Chondrocyte (in vitro differentiated cells): ENCODE measurements around the gene PPP2R2C. TPM values are rescaled to one million over a fixed set of nuclear protein-coding genes. Genes with fewer than 3 reads are reported as not detected.

Experiments used
- DNase-seq: peaks from one replicate; pipeline ENCODE4 v3.0.0; 2021; ENCODE audit warnings: mixed read lengths, low spot score
- H3K27ac Mint-ChIP-seq: one replicate; pipeline ENCODE4 v1.8.0; 2021; ENCODE audit warnings: mild to moderate bottlenecking, moderate library complexity, mixed read lengths; ENCODE audit not compliant: unreplicated experiment
- H3K27me3 Mint-ChIP-seq: 2 replicates; pipeline ENCODE4 v1.8.0; 2021; ENCODE audit warnings: low read depth, mixed read lengths
- H3K36me3 Mint-ChIP-seq: 2 replicates; pipeline ENCODE4 v1.8.0; 2021; ENCODE audit warnings: low read depth, mixed read lengths
- H3K4me1 Mint-ChIP-seq: 2 replicates; pipeline ENCODE4 v1.8.0; 2021; ENCODE audit warnings: low read depth, mild to moderate bottlenecking, mixed read lengths
- H3K4me3 Mint-ChIP-seq: one replicate; pipeline ENCODE4 v1.8.0; 2021; ENCODE audit warnings: mild to moderate bottlenecking, moderate library complexity, mixed read lengths; ENCODE audit not compliant: unreplicated experiment
- H3K9me3 Mint-ChIP-seq: 2 replicates; pipeline ENCODE4 v1.8.0; 2021; ENCODE audit warnings: low read depth, mixed read lengths
- total RNA-seq: library from RNA; stranded (reverse); gene quantifications from 3 replicates; pipeline ENCODE4 v1.2.1, GENCODE V29; 2021
- TF ChIP-seq, protein P1 (sequence below): fragments of 200-600 bp; sonication (generic); IDR thresholded peaks from 2 replicates; pipeline ENCODE4 v1.5.0; 2021; ENCODE audit warnings: antibody characterized with exemption, mild to moderate bottlenecking, moderate library complexity

The PPP2R2C gene
- total RNA-seq, 1 donor from 2014 or later, result 0.10 TPM

DNA sequence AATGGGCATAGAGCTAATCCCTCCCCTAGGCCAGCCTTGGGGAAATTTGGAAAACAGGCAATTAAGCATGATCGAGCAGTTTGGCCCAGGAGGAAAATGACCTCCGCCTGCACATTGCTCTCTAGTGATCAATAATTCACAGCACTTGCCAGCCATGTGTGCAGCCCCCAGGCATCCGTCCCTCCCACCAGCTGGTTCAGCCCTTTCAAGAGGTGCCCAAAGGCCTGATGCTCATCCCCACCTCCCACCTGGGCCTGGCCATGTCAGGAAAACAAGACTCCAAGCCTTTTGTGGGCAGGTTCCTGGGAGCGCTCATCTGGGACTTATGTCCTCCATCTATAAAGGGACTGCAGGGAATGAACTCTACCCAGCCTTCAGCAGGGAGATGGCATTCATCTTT lies 17.5 kb upstream of the PPP2R2C start:
- Mint-ChIP-seq H3K27me3 (peaks cover 40% of the 10 kb centered on the region), H3K9me3 (peaks cover 36% of the 10 kb centered on the region), H3K4me1 (peaks cover 3% of the 10 kb centered on the region), H3K27ac (no peak overlapping the region), H3K36me3 (peaks cover 5% of the 10 kb centered on the region), H3K4me3 (no peak overlapping the region)
- TF ChIP-seq, protein P1, sequence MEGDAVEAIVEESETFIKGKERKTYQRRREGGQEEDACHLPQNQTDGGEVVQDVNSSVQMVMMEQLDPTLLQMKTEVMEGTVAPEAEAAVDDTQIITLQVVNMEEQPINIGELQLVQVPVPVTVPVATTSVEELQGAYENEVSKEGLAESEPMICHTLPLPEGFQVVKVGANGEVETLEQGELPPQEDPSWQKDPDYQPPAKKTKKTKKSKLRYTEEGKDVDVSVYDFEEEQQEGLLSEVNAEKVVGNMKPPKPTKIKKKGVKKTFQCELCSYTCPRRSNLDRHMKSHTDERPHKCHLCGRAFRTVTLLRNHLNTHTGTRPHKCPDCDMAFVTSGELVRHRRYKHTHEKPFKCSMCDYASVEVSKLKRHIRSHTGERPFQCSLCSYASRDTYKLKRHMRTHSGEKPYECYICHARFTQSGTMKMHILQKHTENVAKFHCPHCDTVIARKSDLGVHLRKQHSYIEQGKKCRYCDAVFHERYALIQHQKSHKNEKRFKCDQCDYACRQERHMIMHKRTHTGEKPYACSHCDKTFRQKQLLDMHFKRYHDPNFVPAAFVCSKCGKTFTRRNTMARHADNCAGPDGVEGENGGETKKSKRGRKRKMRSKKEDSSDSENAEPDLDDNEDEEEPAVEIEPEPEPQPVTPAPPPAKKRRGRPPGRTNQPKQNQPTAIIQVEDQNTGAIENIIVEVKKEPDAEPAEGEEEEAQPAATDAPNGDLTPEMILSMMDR, result no peak
- no peak for DNase-seq

- TF ChIP-seq, protein P1, result no peak
- no peak overlapping the region for H3K4me3 Mint-ChIP-seq
- peaks cover 47% of the 10 kb centered on the region for H3K27me3 Mint-ChIP-seq
- no peak for DNase-seq
- peaks cover 5% of the 10 kb centered on the region for H3K36me3 Mint-ChIP-seq
- peaks cover 41% of the 10 kb centered on the region for H3K9me3 Mint-ChIP-seq
- no peaks in the 10 kb centered on the region for H3K4me1 Mint-ChIP-seq
- no peak overlapping the region for H3K27ac Mint-ChIP-seq
These were observed 15.1 kb upstream of the PPP2R2C start for GRCh38 chr4:6487466-6487865.

- H3K4me1 Mint-ChIP-seq, result no peaks in the 10 kb centered on the region
These were observed 8.2 kb upstream of the PPP2R2C start for GRCh38 chr4:6480534-6481088.

DNA sequence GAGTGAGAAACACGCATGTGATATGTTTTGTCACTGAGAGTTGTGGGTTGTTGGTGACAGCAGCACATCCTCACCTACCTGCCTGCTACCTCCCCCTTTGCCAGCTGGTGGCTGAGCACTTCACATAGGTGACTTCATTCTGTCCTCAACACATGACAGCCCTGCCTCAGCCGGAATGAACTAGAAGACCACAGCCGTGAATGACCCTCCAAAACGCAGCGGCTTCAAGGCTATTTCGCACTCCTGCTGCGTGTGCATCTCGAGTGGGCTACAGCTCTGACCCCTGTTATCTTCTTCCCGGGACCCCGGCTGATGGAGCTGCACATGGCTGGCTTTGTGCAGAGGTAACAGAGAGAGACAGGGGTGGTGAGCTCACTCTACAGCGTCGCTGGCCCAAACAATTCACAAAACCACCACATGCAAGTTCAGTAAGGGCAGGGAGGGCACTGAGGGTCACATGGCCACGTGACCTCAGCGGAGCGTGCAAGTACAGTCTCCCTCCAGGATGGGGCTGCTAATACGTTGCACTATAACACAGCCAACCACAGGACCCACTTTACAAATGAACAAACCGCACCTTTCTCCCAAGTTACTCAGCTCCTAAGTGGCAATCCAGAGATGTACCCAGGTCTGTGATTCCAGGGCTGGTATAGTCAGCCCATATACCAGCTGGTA lies 6.3 kb upstream of the PPP2R2C start:
- Mint-ChIP-seq H3K36me3 (no peaks in the 10 kb centered on the region), H3K27me3 (peaks cover 57% of the 10 kb centered on the region), H3K4me1 (no peaks in the 10 kb centered on the region), H3K9me3 (peaks cover 3% of the 10 kb centered on the region), H3K27ac (no peak overlapping the region), H3K4me3 (no peak overlapping the region)
- TF ChIP-seq, protein P1, result no peak
- DNase-seq, result no peak

More at GRCh38 chr4:6480534-6481088, 8.2 kb upstream of the PPP2R2C start:
- DNase-seq, result no peak
- Mint-ChIP-seq H3K27ac (no peak overlapping the region), H3K27me3 (peaks cover 56% of the 10 kb centered on the region), H3K9me3 (peaks cover 13% of the 10 kb centered on the region), H3K36me3 (no peaks in the 10 kb centered on the region), H3K4me3 (no peak overlapping the region)
- TF ChIP-seq, protein P1, result no peak

GRCh38 chr4:6476893-6477292 lies 4.5 kb upstream of the PPP2R2C start:
- Mint-ChIP-seq H3K27me3 (peaks cover 56% of the 10 kb centered on the region), H3K27ac (no peak overlapping the region), H3K4me3 (no peak overlapping the region), H3K4me1 (peaks cover 4% of the 10 kb centered on the region), H3K36me3 (no peaks in the 10 kb centered on the region), H3K9me3 (peaks cover 3% of the 10 kb centered on the region)
- no peak for DNase-seq
- TF ChIP-seq, protein P1, result no peak
